H1 (cell line): Measurements from ENCODE around the gene MAP2K7. TPM values are rescaled to one million over a fixed set of nuclear protein-coding genes. Genes with fewer than 3 reads are reported as not detected.

Experiments used
- CTCF ChIA-PET: fragments of 300-600 bp; sonication (Branson Sonifier 250); formaldehyde crosslinking; loops from one replicate; lab custom pipeline; 2021; ENCODE audit not compliant: partially characterized antibody; lab: Charles Lee
- POLR2A ChIA-PET: fragments of 300-600 bp; sonication (Branson Sonifier 250); formaldehyde crosslinking; loops from one replicate; lab custom pipeline; 2021; ENCODE audit warnings: inconsistent platforms; ENCODE audit not compliant: partially characterized antibody; lab: Charles Lee
- DNase-seq, 2 experiments: peaks; one replicate each; pipeline versions ENCODE4 v3.0.0 to v3.0.0-alpha.2; 2010 to 2022; ENCODE audit warnings: low spot score in 2 of 2, low read depth in 1 of 2, mixed read lengths in 1 of 2
- FAIRE-seq: peaks from 2 replicates; lab custom pipeline; 2011; peaks lifted over from hg19 to GRCh38; lab: Jason Lieb, UNC
- H2AFZ ChIP-seq: 2 replicates; pipeline ENCODE4 v1.8.1; 2012; ENCODE audit warnings: low read length, inconsistent platforms
- H2AK5ac ChIP-seq: 2 replicates; pipeline ENCODE4 v1.6.1; 2013; ENCODE audit warnings: low read depth, low read length
- H2BK120ac ChIP-seq: replicated peaks from 2 replicates; pipeline ENCODE3; 2013; ENCODE audit warnings: low read depth, low read length, inconsistent platforms
- H2BK12ac ChIP-seq: 2 replicates; pipeline ENCODE4 v1.6.1; 2013; ENCODE audit warnings: low read depth, low read length
- H2BK15ac ChIP-seq: 2 replicates; pipeline ENCODE4 v1.6.1; 2013; ENCODE audit warnings: low read length
- H2BK20ac ChIP-seq: 2 replicates; pipeline ENCODE4 v1.6.1; 2013; ENCODE audit warnings: low read length
- H2BK5ac ChIP-seq: 2 replicates; pipeline ENCODE4 v1.6.1; 2013; ENCODE audit warnings: low read depth, low read length
- H3K14ac ChIP-seq: 2 replicates; pipeline ENCODE4 v1.6.1; 2013; ENCODE audit warnings: inconsistent platforms; ENCODE audit not compliant: insufficient read length
- H3K18ac ChIP-seq: 2 replicates; pipeline ENCODE4 v1.6.1; 2013; ENCODE audit warnings: low read length; ENCODE audit errors: extremely low read depth
- H3K23ac ChIP-seq: 2 replicates; pipeline ENCODE4 v1.6.1; 2013; ENCODE audit warnings: inconsistent platforms; ENCODE audit not compliant: insufficient read length
- H3K23me2 ChIP-seq: 2 replicates; pipeline ENCODE4 v1.6.1; 2013; ENCODE audit warnings: low read depth, low read length
- H3K27ac ChIP-seq: 2 replicates; pipeline ENCODE4 v1.6.1; 2011; ENCODE audit warnings: low read depth, low read length, inconsistent platforms
- H3K27me3 ChIP-seq, 4 experiments: replicated peaks in 1 of 4; 1 replicate in 1 of 4; 2 replicates in 3 of 4; pipeline versions ENCODE4 v1.6.1 to v1.8.1; 2011 to 2013; ENCODE audit warnings: low read length in 3 of 4, mild to moderate bottlenecking in 3 of 4, inconsistent platforms in 2 of 4, mixed read lengths in 2 of 4, moderate library complexity in 1 of 4; ENCODE audit not compliant: control insufficient read depth in 3 of 4, insufficient read depth in 3 of 4; ENCODE audit errors: extremely low read depth in 1 of 4
- H3K36me3 ChIP-seq, 4 experiments: 2 replicates each; pipeline versions ENCODE4 v1.6.1 to v1.8.1; 2011 to 2013; ENCODE audit warnings: mild to moderate bottlenecking in 4 of 4, low read length in 3 of 4, moderate library complexity in 2 of 4, control low read depth in 1 of 4, inconsistent platforms in 1 of 4; ENCODE audit not compliant: insufficient read depth in 4 of 4, control insufficient read depth in 2 of 4
- H3K4ac ChIP-seq: replicated peaks from 2 replicates; pipeline ENCODE3; 2013; ENCODE audit warnings: low read length, low read depth, mixed read lengths, inconsistent platforms; ENCODE audit not compliant: insufficient read length
- H3K4me1 ChIP-seq, 4 experiments: replicated peaks in 1 of 4; 1 replicate in 1 of 4; 2 replicates in 3 of 4; pipeline versions ENCODE4 v1.6.1 to v1.8.1; 2011 to 2013; ENCODE audit warnings: low read length in 3 of 4, inconsistent platforms in 2 of 4, mixed read lengths in 1 of 4; ENCODE audit not compliant: insufficient read depth in 4 of 4, control insufficient read depth in 3 of 4
- H3K4me2 ChIP-seq, 2 experiments: 2 replicates each; pipeline versions ENCODE4 v1.6.1 to v1.8.1; 2011 to 2013; ENCODE audit warnings: low read depth in 2 of 2, low read length in 2 of 2, control low read depth in 1 of 2, inconsistent platforms in 1 of 2, mild to moderate bottlenecking in 1 of 2; ENCODE audit not compliant: insufficient read depth in 1 of 2
- H3K4me3 ChIP-seq, 4 experiments: fragments of 200-600, 300-600 bp in 1 of 4; sonication (generic), shearing (Covaris generic), sonication (Bioruptor Twin) in 1 of 4; 2 replicates each; pipeline versions ENCODE4 v1.5.1 to v1.8.1; 2011 to 2016; ENCODE audit warnings: low read length in 4 of 4, low read depth in 3 of 4, control low read depth in 2 of 4, inconsistent platforms in 2 of 4, mild to moderate bottlenecking in 2 of 4, mixed read lengths in 1 of 4, moderate library complexity in 1 of 4; ENCODE audit not compliant: insufficient read depth in 2 of 4; ENCODE audit errors: extremely low read depth in 1 of 4
- H3K56ac ChIP-seq: replicated peaks from 2 replicates; pipeline ENCODE3; 2013; ENCODE audit warnings: low read depth, mild to moderate bottlenecking, mixed read lengths, low read length, inconsistent platforms; ENCODE audit not compliant: insufficient read length
- H3K79me1 ChIP-seq: 2 replicates; pipeline ENCODE4 v1.6.1; 2013; ENCODE audit warnings: low read depth, low read length, control low read depth
- H3K79me2 ChIP-seq, 2 experiments: 2 replicates each; pipeline versions ENCODE4 v1.6.1 to v1.8.1; 2012 to 2013; ENCODE audit warnings: low read length in 2 of 2, mild to moderate bottlenecking in 2 of 2, inconsistent platforms in 1 of 2; ENCODE audit not compliant: insufficient read depth in 2 of 2, control insufficient read depth in 1 of 2
- H3K9ac ChIP-seq, 4 experiments: replicated peaks in 1 of 4; 1 replicate in 1 of 4; 2 replicates in 3 of 4; pipeline versions ENCODE4 v1.6.1 to v1.8.1; 2011 to 2013; ENCODE audit warnings: low read depth in 3 of 4, low read length in 3 of 4, control low read depth in 2 of 4, mild to moderate bottlenecking in 2 of 4, moderate library complexity in 2 of 4, inconsistent platforms in 1 of 4; ENCODE audit errors: extremely low read depth in 1 of 4
- H3K9me3 ChIP-seq, 2 experiments: 2 replicates each; pipeline versions ENCODE4 v1.6.1 to v1.8.1; 2012 to 2013; ENCODE audit warnings: mild to moderate bottlenecking in 2 of 2, moderate library complexity in 2 of 2, control low read depth in 1 of 2, inconsistent platforms in 1 of 2, low read depth in 1 of 2, low read length in 1 of 2, mixed read lengths in 1 of 2; ENCODE audit not compliant: insufficient read depth in 2 of 2
- H4K20me1 ChIP-seq, 2 experiments: replicated peaks in 1 of 2; 2 replicates each; pipeline versions ENCODE3 to v1.8.1; 2011 to 2013; ENCODE audit warnings: inconsistent platforms in 2 of 2, low read length in 2 of 2, mild to moderate bottlenecking in 1 of 2; ENCODE audit not compliant: insufficient read depth in 2 of 2, control insufficient read depth in 1 of 2
- H4K5ac ChIP-seq: 2 replicates; pipeline ENCODE4 v1.6.1; 2013; ENCODE audit warnings: low read length, low read depth, mixed read lengths, inconsistent platforms; ENCODE audit not compliant: insufficient read length
- H4K8ac ChIP-seq: 2 replicates; pipeline ENCODE4 v1.8.0; 2013; ENCODE audit warnings: mild to moderate bottlenecking, moderate library complexity, low read length, inconsistent platforms; ENCODE audit not compliant: insufficient read depth; ENCODE audit errors: extremely low read depth
- H4K91ac ChIP-seq: replicated peaks from 2 replicates; pipeline ENCODE3; 2013; ENCODE audit warnings: low read length, mixed read lengths, inconsistent platforms; ENCODE audit not compliant: insufficient read length
- RAD21 ChIP-seq, 2 experiments: IDR thresholded peaks in 1 of 2; conservative IDR thresholded peaks in 1 of 2; 2 replicates each; pipeline ENCODE4 v1.6.1; 2011; ENCODE audit warnings: low read depth in 2 of 2, low read length in 2 of 2, improper control_type of control experiment in 1 of 2, inconsistent platforms in 1 of 2, mild to moderate bottlenecking in 1 of 2, moderate library complexity in 1 of 2
- RFX5 ChIP-seq: IDR thresholded peaks from 2 replicates; pipeline ENCODE4 v1.6.1; 2011; ENCODE audit warnings: low read depth, low read length, improper control_type of control experiment, borderline replicate concordance
- SIX5 ChIP-seq: IDR thresholded peaks from 2 replicates; pipeline ENCODE4 v1.6.1; 2011; ENCODE audit warnings: mild to moderate bottlenecking, low read depth, low read length
- SRF ChIP-seq: IDR thresholded peaks from 2 replicates; pipeline ENCODE4 v1.6.1; 2011; ENCODE audit warnings: mild to moderate bottlenecking, low read depth, low read length, moderate library complexity
- WGBS, 2 experiments: shearing (Covaris generic) in 1 of 2; methylation state at CpG; one replicate each; pipeline versions ENCODE4 v1.1.6 to v1.1.7; 2013 to 2015; ENCODE audit warnings: low lambda C conversion rate in 2 of 2, mixed read lengths in 2 of 2, inconsistent platforms in 1 of 2, low coverage in 1 of 2, missing lambda C conversion rate in 1 of 2; ENCODE audit not compliant: insufficient replicate concordance in 2 of 2, insufficient coverage in 1 of 2, insufficient read length in 1 of 2; ENCODE audit errors: extremely low coverage in 1 of 2, missing lambda C conversion rate in 1 of 2; 5-methylcytosine and 5-hydroxymethylcytosine counted together
- polyA plus RNA-seq, 7 experiments: library from polyadenylated mRNA; depleted of rRNA in 3 of 7; stranded (reverse) in 5 of 7; unstranded in 2 of 7; fragments of >200 nt in 5 of 7; fragments of 200-250 nt in 2 of 7; gene quantifications; 1 replicate in 5 of 7; 2 replicates in 1 of 7; 4 replicates in 1 of 7; pipeline versions ENCODE4 v1.2.1 to v1.2.3, GENCODE V29; 2011 to 2013; ENCODE audit warnings: missing spikeins in 2 of 7, mixed read lengths in 2 of 7
- total RNA-seq: library from RNA; stranded (reverse); fragmentation: NEBNext Ultra II Directional; extraction: Animal tissue kit (Norgen Biotek cat#: 25700); gene quantifications from 2 replicates; pipeline ENCODE4 v1.2.1, GENCODE V29; 2021

Gene MAP2K7
- total and polyA plus RNA-seq, 2 of the 8 experiments (the other 6 are each of a cell fraction or from before 2014, with no cell fraction given): 8.9 to 38.3 TPM

GRCh38 chr19:7934766-7935165 is 31.1 kb downstream of the MAP2K7 start:
- Histone ChIP-seq H3K27ac (no peak overlapping the region), H2AK5ac (no peak overlapping the region), H3K14ac (no peak overlapping the region), H3K23me2 (no peaks in the 10 kb centered on the region), H3K4me2 (no peak overlapping the region), H3K4me1 (no peaks in the 10 kb centered on the region), H2BK12ac (no peak overlapping the region), H3K56ac (no peak overlapping the region), H2AFZ (no peak overlapping the region), H4K91ac (no peak overlapping the region), H3K79me1 (no peaks in the 10 kb centered on the region), H3K4me3 (no peak overlapping the region), H3K79me2 (peaks cover 0 to 2% of the 10 kb centered on the region in 2 experiments; a peak in 1 of 4 replicates), H3K9ac (no peak overlapping the region), H3K9me3 (no peaks in the 10 kb centered on the region), H4K20me1 (peaks cover 2 to 7% of the 10 kb centered on the region in 2 experiments), H3K27me3 (no peaks in the 10 kb centered on the region), H4K8ac (no peak overlapping the region), H3K36me3 (peaks cover 28 to 86% (median 59%) of the 10 kb centered on the region in 4 experiments), H3K23ac (no peak overlapping the region), H2BK15ac (no peak overlapping the region), H4K5ac (no peak overlapping the region), H2BK5ac (no peak overlapping the region), H3K18ac (no peak overlapping the region), H2BK20ac (no peak overlapping the region), H2BK120ac (no peak overlapping the region), H3K4ac (no peak overlapping the region)
- 89% methylated on average over 21 of the region's 21 CpGs; no CpG with 5 or more reads in 1 of the 2 experiments for WGBS, 2 experiments
- POLR2A ChIA-PET: interaction anchor here (10.4 kb wide), 1 partner anchor 7 kb away, joined by 205 read pairs; the partner anchor contains the start of gene TIMM44
- no peak for FAIRE-seq
- CTCF ChIA-PET: interaction anchor here (0.6 to 2.3 kb wide), 4 partner anchors 9 to 109 kb away, joined by 3 to 14 read pairs (median 4); partner anchors contain the start of gene TIMM44
- no peak for DNase-seq
- TF ChIP-seq RFX5 (no peak), RAD21 (IDR thresholded peaks at IDR 0.05 in 1 of 2, conservative IDR thresholded peaks at IDR 0.05 in 1 of 2; ENCODE audit: low read depth in 2 of 2, low read length in 2 of 2) (no peak), SIX5 (no peak), SRF (no peak)
